HG02588 (cell line): Measurements from ENCODE around the gene NMD3.
"Not testable (repeated sequence)": the region's sequence is repeated elsewhere in the genome, so short reads cannot be mapped to it uniquely, and the experiment has no call there.

Source experiments
- ATAC-seq: cut with Tn5 transposase; IDR thresholded peaks from one replicate; pipeline ENCODE4 v1.9.1; 2021; ENCODE audit warnings: mild to moderate bottlenecking, moderate library complexity; ENCODE audit not compliant: unreplicated experiment

The NMD3 gene

GRCh38 chr3:161220850-161221753 lies at the start of gene NMD3:
TSS of gene NMD3 (plus strand) at chr3:161221311. CDS start at chr3:161222014, 703 bp downstream.
- peak; percentile 98 for ATAC-seq

- ATAC-seq = no peak
Observed at GRCh38 chr3:161171639-161172552, 49.2 kb upstream of the NMD3 start.

- ATAC-seq = no peak
Observed at GRCh38 chr3:161175506-161175905, 45.6 kb upstream of the NMD3 start.

GRCh38 chr3:161177991-161178390 lies 43.1 kb upstream of the NMD3 start:
- ATAC-seq = no peak

GRCh38 chr3:161181371-161181770 lies 39.7 kb upstream of the NMD3 start:
- not testable (repeated sequence) for ATAC-seq

GRCh38 chr3:161187046-161187445 lies 34.1 kb upstream of the NMD3 start:
- ATAC-seq = no peak

- no peak for ATAC-seq
Observed at GRCh38 chr3:161197855-161198850, 23.0 kb upstream of the NMD3 start.

- no peak for ATAC-seq
Observed at GRCh38 chr3:161199926-161200325, 21.2 kb upstream of the NMD3 start.

- ATAC-seq = peak; percentile 77
Observed at GRCh38 chr3:161203485-161204098, 17.5 kb upstream of the NMD3 start.

- ATAC-seq = no peak
Observed at GRCh38 chr3:161208931-161209330, 12.2 kb upstream of the NMD3 start.

- ATAC-seq = no peak
Observed at GRCh38 chr3:161212171-161212771, 8.8 kb upstream of the NMD3 start.

- ATAC-seq = no peak
Observed at GRCh38 chr3:161212906-161213305, 8.2 kb upstream of the NMD3 start.

GRCh38 chr3:161213644-161214043 lies 7.5 kb upstream of the NMD3 start:
- ATAC-seq = no peak

GRCh38 chr3:161215185-161215584 lies 5.9 kb upstream of the NMD3 start:
- no peak for ATAC-seq

GRCh38 chr3:161217496-161217895 lies 3.6 kb upstream of the NMD3 start:
- no peak for ATAC-seq

- no peak for ATAC-seq
Observed at GRCh38 chr3:161219495-161219894, 1.6 kb upstream of the NMD3 start.

GRCh38 chr3:161221806-161222600 lies 892 bp downstream of the NMD3 start:
- peak; percentile 21 for ATAC-seq

GRCh38 chr3:161222662-161223061 lies 1.6 kb downstream of the NMD3 start:
- no peak for ATAC-seq

GRCh38 chr3:161224786-161225185 lies 3.7 kb downstream of the NMD3 start:
- ATAC-seq = no peak
